CD4-positive, alpha-beta T cell treated with Interleukin-15 for 1 hour (primary cell): ENCODE measurements around the gene SPRYD4.
A peak's percentile ranks its signal among the peaks of the same experiment; 100 is the strongest.

Source experiments
- DNase-seq: peaks from one replicate; pipeline ENCODE4 v3.0.0-alpha.2; 2020

SPRYD4 gene

DNA sequence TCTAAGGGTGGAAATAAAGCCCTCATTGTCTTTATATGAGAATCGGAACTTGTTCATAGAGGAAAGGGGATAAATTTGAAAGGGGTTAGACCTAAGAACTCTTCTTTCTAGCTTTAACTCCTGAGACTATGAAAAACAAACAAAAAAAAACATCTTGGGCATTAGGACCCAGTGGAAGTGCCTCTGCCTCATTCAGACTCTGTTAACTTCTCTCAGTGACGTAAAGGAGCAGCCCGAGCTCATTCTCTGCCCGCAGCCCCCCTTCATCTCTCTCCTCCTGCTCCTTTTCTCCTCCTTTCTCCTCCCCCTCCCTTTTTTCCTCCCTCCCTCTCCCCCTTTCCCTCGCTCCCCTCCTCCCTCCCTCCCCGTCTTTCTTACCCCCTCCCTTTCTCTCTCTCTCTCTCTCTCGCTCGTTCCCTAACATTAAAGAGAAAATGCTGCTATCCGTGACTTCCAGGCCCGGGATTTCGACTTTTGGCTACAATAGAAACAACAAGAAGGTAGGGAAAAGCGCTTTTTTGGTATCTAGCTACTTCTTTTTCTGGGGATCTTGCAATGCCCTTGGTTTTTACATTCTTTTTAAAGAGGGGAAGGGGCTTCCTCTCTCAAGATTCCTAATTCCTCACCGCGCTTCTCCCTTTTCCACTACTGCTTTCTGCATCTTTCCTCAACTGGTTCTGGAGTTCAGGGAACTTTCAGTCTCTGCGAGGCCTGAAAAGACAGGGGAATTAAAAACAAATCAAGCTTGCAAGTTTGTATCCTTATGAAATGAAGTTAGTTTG lies 53.4 kb downstream of the SPRYD4 start, which contains the start of gene RBMS2:
TSS of gene RBMS2 (plus strand) at position 231 of the 782 bp plus-strand sequence. CDS start at position 435, 204 bp downstream.
- DNase-seq, result peak; percentile 63

DNA sequence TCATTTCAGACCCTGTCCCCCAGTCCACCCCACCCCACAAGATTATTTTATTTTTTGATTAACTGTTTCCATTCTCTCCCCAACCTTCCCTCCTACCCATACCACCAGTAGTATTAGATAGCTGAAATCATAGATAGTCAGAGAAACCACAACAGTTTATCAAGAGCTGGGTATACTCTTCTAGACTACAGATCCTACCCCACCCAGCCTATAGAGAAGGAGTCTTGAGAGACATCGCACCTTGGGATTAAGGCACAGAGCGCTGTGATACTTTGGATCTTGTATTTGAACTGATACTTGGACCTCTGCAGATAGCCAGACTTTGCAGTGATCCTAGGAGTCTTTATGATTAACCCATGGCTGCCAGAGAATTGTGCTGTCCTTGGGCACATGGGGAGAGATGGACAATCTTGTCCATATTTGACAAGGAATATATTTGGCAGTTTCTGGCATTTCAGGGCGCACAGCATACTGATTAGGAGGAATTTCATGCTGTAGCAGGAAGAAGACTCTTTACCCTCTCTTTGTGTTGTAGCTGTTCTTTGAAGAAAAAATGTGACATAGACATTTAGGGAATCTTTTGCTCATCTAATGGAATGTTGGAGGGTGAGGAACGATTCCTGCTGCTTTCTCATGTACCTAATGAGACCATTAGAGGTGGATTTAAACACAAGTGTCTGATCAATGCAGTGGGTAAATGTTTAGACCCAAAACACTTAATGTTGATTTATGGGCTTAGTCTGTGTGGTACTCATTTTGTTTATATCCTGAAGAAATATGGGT lies 54.2 kb downstream of the SPRYD4 start:
- no peak for DNase-seq

DNA sequence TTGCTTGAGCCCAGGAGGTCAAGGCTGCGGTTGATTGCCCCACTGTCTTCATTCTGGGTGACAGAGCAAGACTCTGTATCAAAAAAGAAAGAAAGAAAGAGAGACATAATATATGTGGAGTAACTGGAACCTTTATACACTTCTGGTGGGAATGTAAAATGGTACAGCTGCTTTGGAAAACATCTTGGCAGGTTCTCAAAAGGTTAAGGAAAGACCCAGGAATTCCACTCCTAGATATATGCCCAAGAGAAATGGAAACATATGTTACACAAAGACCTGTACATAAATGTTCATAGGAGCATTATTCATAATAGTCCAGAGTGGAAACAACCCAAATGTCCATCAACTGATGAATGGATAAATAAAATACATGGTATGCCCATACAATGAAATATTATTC lies 60.5 kb downstream of the SPRYD4 start:
- DNase-seq, result no peak
